ENCODE results near the gene RTEL1.

Gene RTEL1

GRCh38 chr20:63699466-63700198, 41.5 kb downstream of the RTEL1 start:
- no peak for DNase-seq (ENCODE audit: low spot score)

DNA sequence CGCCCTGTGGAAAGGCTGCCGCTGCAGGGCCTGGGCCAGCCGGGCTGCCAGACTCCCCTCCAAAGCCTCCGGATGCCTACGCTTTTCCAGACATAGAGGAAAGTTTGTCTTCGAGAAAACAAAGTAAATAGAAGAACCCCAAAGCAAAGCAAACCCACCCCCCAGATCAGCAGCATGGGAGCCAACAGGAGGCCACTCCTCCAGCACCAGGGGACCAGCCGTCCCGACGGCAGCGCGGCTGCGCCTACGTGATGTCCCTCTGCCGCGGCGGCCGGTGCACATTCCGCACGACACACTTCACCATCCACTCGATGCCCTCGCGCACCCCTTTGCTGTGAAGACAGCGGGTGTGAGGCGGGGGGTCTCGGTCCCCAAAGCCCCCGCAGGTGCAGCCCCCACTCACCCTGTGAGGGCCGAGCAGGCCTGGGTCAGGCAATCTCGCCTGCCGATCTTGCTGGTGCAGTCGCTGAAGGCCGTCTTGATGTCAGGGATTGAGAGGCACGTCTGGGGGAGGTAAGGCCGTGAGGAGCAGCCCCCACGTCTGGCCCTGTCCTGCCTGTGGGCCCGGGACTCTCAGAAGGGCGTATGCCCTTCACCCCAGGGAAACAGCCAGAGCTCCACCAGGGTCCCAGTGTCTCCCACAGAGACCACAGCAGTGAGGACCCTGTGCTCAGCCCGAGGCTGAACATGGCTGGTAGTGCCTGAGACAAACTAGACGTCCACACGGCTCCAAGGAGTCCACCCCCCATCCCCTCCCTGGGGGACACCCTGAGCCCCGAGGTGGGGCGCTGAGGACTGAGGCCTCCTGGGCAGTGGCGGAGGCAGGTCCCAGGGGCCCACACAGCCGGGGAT, 42.3 kb downstream of the RTEL1 start:
- no peak for DNase-seq (ENCODE audit: low spot score)

- no peak for DNase-seq (ENCODE audit: low spot score)
Observed at GRCh38 chr20:63701051-63701328, 42.9 kb downstream of the RTEL1 start.

DNA sequence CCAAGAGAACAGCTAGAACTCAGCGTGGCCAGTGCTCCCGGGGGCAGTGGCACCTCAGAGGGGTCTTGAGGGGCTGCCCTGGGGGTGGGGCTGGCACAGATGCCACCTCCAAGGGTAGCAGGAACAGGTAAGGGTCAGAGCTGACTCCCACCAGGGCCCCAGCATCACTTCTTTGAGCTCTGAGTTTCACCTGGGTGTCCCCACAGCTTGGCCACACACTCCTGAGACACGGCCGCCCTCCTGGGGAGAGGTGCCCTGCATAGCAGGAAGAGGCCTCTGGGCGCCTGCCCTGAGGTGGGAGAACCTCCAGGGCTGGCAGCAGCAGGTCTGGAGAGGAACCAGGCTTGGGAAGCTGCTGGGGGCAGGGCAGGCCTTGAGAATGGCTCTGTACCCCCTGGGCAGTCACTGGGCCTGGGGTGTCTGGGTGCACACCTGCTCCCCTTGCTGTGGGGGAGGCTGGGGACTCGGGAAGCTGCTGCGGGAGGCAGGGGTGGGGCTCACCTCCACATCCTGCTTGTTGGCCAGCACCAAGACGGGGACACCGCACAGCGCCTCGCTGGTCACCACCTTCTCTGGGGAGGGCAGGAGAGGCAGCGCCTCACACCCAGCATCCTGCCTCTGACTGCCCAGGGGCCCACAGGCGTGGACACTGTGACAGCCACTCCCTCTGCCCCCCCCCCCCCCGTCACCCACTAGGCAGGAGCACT, 43.4 kb downstream of the RTEL1 start:
- DNase-seq (ENCODE audit: low spot score) = no peak

GRCh38 chr20:63702036-63702665, 44.0 kb downstream of the RTEL1 start:
- no peak for DNase-seq (ENCODE audit: low spot score)

- no peak for DNase-seq (ENCODE audit: low spot score)
Observed at GRCh38 chr20:63702751-63703470, 44.8 kb downstream of the RTEL1 start.

- DNase-seq (ENCODE audit: low spot score) = no peak
Observed at GRCh38 chr20:63703471-63703975, 45.4 kb downstream of the RTEL1 start.

- no peak for DNase-seq (ENCODE audit: low spot score)
Observed at GRCh38 chr20:63703976-63704748, 46.0 kb downstream of the RTEL1 start.

DNA sequence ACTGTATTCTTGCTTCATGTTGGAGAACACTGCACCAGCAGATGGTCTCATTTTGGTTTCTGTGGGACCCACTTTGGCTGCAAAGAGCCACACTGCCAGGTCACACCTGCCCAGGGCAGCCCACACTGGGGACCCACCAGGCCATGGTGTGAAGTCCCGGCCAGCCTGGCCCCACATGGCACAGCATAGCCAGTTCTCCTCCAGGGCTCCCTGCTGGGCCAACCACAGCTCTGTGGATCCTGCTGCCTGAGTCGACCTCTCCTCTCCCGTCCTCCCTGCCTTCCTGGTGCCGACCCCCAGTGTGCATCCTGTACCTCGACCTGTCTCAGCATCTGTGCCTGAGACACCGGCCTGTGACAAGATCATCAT, 46.6 kb downstream of the RTEL1 start:
- DNase-seq (ENCODE audit: low spot score) = no peak

- DNase-seq (ENCODE audit: low spot score) = no peak
Observed at GRCh38 chr20:63705232-63706026, 47.3 kb downstream of the RTEL1 start.

- DNase-seq (ENCODE audit: low spot score) = no peak
Observed at GRCh38 chr20:63706027-63706695, 48.0 kb downstream of the RTEL1 start.

DNA sequence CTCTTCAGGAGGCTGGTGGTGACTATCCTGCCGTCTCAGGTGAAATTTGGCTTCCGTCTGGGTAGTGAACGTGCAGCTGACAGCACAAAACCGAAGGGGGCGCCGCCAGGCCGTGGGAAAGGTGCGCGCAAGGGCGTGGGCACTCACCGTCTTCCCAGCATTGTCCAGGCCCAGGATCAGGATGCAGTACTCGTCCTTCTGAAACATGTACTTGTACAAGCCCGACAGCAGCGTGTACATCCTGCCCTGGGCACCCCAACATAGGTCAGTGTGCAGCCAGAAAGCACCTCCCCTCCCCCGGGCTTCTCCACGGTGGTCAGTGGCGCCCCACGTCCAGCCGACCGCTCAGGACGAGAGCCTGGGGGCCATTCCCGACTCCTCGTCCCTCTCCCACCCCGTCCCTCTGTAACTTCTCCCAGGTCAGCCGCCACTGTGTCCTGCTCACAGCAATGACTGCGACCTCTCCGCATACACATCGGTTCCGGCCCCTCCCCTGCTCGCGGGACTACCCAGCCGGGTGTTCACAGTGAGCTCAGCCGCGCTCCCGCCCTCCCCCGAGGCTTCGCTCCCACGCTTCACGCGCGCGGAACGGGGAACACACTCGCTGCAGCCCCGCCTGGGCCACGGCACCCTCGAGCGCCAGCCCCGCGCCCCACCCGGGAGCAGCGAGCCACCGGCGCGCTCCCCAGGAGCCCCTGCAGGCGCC, 48.9 kb downstream of the RTEL1 start:
- DNase-seq (ENCODE audit: low spot score) = peak; percentile 61

GRCh38 chr20:63707558-63708300, 49.6 kb downstream of the RTEL1 start, which contains the start of the genes ARFRP1 and ZGPAT:
Gene ARFRP1 (minus strand): TSS chr20:63707976. CDS start chr20:63707091, 885 bp downstream.
Gene ZGPAT (plus strand): TSS chr20:63708039. CDS start chr20:63708581, 542 bp downstream.
- DNase-seq (ENCODE audit: low spot score) = peak; percentile 88

DNA sequence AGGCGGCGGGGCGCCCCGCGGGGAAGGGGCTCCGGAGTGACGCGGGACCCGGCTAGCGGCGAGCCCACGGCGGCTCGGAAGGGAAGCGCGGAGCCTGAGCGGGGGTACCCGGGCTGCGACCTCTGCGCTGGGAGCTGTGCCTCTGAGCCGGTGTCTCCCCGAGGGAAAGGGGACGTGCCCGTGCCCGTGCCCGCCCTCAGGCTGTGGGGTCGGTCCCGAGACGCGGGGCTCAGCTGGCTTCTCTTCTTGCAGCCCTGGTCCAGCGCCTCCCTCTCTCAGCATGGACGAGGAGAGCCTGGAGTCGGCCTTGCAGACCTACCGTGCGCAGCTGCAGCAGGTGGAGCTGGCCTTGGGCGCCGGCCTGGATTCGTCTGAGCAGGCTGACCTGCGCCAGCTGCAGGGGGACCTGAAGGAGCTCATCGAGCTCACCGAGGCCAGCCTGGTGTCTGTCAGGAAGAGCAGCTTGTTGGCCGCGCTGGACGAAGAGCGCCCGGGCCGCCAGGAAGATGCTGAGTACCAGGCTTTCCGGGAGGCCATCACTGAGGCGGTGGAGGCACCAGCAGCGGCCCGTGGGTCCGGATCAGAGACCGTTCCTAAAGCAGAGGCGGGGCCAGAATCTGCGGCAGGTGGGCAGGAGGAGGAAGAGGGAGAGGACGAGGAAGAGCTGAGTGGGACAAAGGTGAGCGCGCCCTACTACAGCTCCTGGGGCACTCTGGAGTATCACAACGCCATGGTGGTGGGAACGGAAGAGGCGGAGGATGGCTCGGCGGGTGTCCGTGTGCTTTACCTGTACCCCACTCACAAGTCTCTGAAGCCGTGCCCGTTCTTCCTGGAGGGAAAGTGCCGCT, 50.4 kb downstream of the RTEL1 start:
- no peak for DNase-seq (ENCODE audit: low spot score)

GRCh38 chr20:63709149-63709527, 51.0 kb downstream of the RTEL1 start:
- DNase-seq (ENCODE audit: low spot score) = no peak

GRCh38 chr20:63711085-63711645, 53.1 kb downstream of the RTEL1 start:
- DNase-seq (ENCODE audit: low spot score) = no peak

DNA sequence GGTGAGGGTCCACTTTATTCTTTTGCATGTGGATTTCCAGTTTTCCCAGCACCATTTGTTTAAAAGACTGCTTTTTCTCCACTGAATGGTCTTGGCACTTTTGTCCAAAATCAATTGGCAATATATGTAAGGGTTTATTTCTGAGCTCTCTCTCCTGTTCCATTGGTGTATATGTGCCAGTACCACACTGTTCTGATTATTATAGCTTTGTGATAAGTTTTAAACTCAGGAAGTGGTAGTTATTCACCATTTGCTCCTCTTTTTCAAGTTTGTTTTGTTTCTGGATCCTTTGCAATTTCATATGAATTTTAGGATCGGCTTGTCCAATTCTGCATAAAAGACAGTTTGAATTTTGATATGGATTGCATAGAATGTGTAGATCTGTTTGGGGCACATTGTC, 54.1 kb downstream of the RTEL1 start:
- DNase-seq (ENCODE audit: low spot score) = no peak

All from activated CD4-positive, alpha-beta T cell treated with anti-CD3 and anti-CD28 coated beads, Interleukin-2, Interleukin-4, amounts not matched to agents 100 ng/mL and 50 ng/mL, durations not matched to agents 16 hours and 8 hours (primary cell).